HepG2 (cell line): ENCODE measurements around the gene ZNF24. TPM values are rescaled to one million over a fixed set of nuclear protein-coding genes. Genes with fewer than 3 reads are reported as not detected.

ENCODE experiments used
- ATAC-seq: fragments of 200-7000 bp; cut with Tn5 transposase; 3 replicates; pipeline ENCODE4 v1.9.1; 2020; ENCODE audit warnings: mild to moderate bottlenecking, moderate library complexity
- BruUV-seq: library from RNA; stranded (reverse); fragments of 400-500 nt; replicated peaks from 2 replicates; lab custom pipeline; 2021; lab: Mats Ljungman, UMichigan
- CTCF ChIA-PET: fragments of 300-600 bp; formaldehyde crosslinking; extraction: SDS; loops from one replicate; lab custom pipeline; 2021; ENCODE audit warnings: low total read pairs, inconsistent platforms, low intra/inter-chr PET ratio; lab: Yijun Ruan, JAX
- POLR2A ChIA-PET: fragments of 350-600 bp; sonication (Branson Sonifier 250); formaldehyde crosslinking; loops from one replicate; lab custom pipeline; 2020; ENCODE audit warnings: antibody characterized with exemption, inconsistent platforms; lab: Yijun Ruan, JAX
- DNase-seq: peaks from one replicate; pipeline ENCODE4 v3.0.0-alpha.2; 2015; ENCODE audit warnings: low spot score
- FAIRE-seq: peaks from 3 replicates; lab custom pipeline; 2011; peaks lifted over from hg19 to GRCh38; lab: Jason Lieb, UNC
- H2AFZ ChIP-seq: one replicate; pipeline ENCODE4 v1.6.1; 2011; ENCODE audit warnings: low read length, inconsistent platforms
- H3K27ac ChIP-seq: fragments of 300-600 bp; 3 replicates; pipeline ENCODE4 v1.8.0; 2011; ENCODE audit warnings: mixed run types, mild to moderate bottlenecking, mixed read lengths, low read length, inconsistent platforms; ENCODE audit not compliant: insufficient read depth; ENCODE audit errors: extremely low read length
- H3K27me3 ChIP-seq, 2 experiments: fragments of 200-600 bp in 1 of 2; 2 replicates in 1 of 2; 3 replicates in 1 of 2; pipeline versions ENCODE4 v1.6.0 to v1.8.0; 2011; ENCODE audit warnings: low read length in 2 of 2, mild to moderate bottlenecking in 2 of 2, moderate library complexity in 2 of 2, inconsistent platforms in 1 of 2; ENCODE audit not compliant: insufficient read depth in 2 of 2, control insufficient read depth in 1 of 2
- H3K36me3 ChIP-seq, 2 experiments: fragments of 200-600 bp in 1 of 2; replicated peaks in 1 of 2; 2 replicates in 1 of 2; 3 replicates in 1 of 2; pipeline versions ENCODE4 v1.5.1 to v1.8.0; 2011; ENCODE audit warnings: low read length in 2 of 2, inconsistent platforms in 1 of 2; ENCODE audit not compliant: insufficient read depth in 2 of 2, control insufficient read depth in 1 of 2
- H3K4me1 ChIP-seq: 2 replicates; pipeline ENCODE4 v1.5.1; 2012; ENCODE audit warnings: low read length, inconsistent platforms; ENCODE audit not compliant: insufficient read depth
- H3K4me2 ChIP-seq: 2 replicates; pipeline ENCODE4 v1.6.0; 2011; ENCODE audit warnings: low read depth, low read length, inconsistent platforms
- H3K4me3 ChIP-seq, 3 experiments: fragments of 200-600 bp in 1 of 3; sonication (generic), shearing (Covaris generic) in 1 of 3; replicated peaks in 1 of 3; 2 replicates each; pipeline ENCODE4 v1.5.1; 2011 to 2016; ENCODE audit warnings: low read length in 3 of 3, inconsistent platforms in 2 of 3, low read depth in 2 of 3, mild to moderate bottlenecking in 2 of 3, control low read depth in 1 of 3, mixed read lengths in 1 of 3; ENCODE audit not compliant: insufficient read depth in 1 of 3
- H3K79me2 ChIP-seq: one replicate; pipeline ENCODE4 v1.6.1; 2011; ENCODE audit warnings: low read length, inconsistent platforms; ENCODE audit not compliant: insufficient read depth
- H3K9ac ChIP-seq: 2 replicates; pipeline ENCODE4 v1.6.0; 2011; ENCODE audit warnings: mild to moderate bottlenecking, low read depth, low read length, inconsistent platforms; ENCODE audit not compliant: insufficient read depth
- H3K9me3 ChIP-seq: 2 replicates; pipeline ENCODE4 v1.5.1; 2012; ENCODE audit warnings: mild to moderate bottlenecking, low read length
- H4K20me1 ChIP-seq: 2 replicates; pipeline ENCODE4 v1.6.0; 2011; ENCODE audit warnings: inconsistent platforms, mild to moderate bottlenecking, low read length, moderate library complexity; ENCODE audit not compliant: insufficient read depth
- ATF6 ChIP-seq: sonication (generic); formaldehyde crosslinking; conservative IDR thresholded peaks from 2 replicates; pipeline ENCODE4 v1.4.0; 2020; ENCODE audit warnings: missing genetic modification reagents
- CHD2 ChIP-seq: IDR thresholded peaks from 2 replicates; pipeline ENCODE4 v1.6.1; 2011; ENCODE audit warnings: low read depth, low read length, improper control_type of control experiment
- HNF4A ChIP-seq: sonication (generic); formaldehyde crosslinking; IDR thresholded peaks from 2 replicates; pipeline ENCODE4 v1.4.0; 2020; ENCODE audit warnings: missing genetic modification reagents
- MAX ChIP-seq: IDR thresholded peaks from 2 replicates; pipeline ENCODE4 v1.6.1; 2012; ENCODE audit warnings: inconsistent platforms
- SIX1 ChIP-seq: sonication (generic); formaldehyde crosslinking; IDR thresholded peaks from 2 replicates; pipeline ENCODE4 v1.4.0; 2020; ENCODE audit warnings: missing genetic modification reagents, borderline replicate concordance
- SP1 ChIP-seq, 2 experiments: fragments of 450-650 bp in 1 of 2; sonication (generic) in 1 of 2; formaldehyde crosslinking in 1 of 2; IDR thresholded peaks; 2 replicates each; pipeline versions ENCODE4 v1.4.0 to v1.6.1; 2016 to 2020; ENCODE audit warnings: missing genetic modification reagents in 1 of 2
- TOPORS ChIP-seq: sonication (generic); formaldehyde crosslinking; IDR thresholded peaks from 2 replicates; pipeline ENCODE4 v1.8.0; 2023; ENCODE audit warnings: mild to moderate bottlenecking, missing genetic modification reagents
- ZNF124 ChIP-seq: sonication (generic); formaldehyde crosslinking; IDR thresholded peaks from 2 replicates; pipeline ENCODE4 v1.4.0; 2020; ENCODE audit warnings: missing genetic modification reagents
- ZNF180 ChIP-seq: sonication (generic); formaldehyde crosslinking; IDR thresholded peaks from 2 replicates; pipeline ENCODE4 v1.4.0; 2020; ENCODE audit warnings: low read depth, missing genetic modification reagents, borderline replicate concordance
- ZNF207 ChIP-seq: fragments of 450-650 bp; IDR thresholded peaks from 2 replicates; pipeline ENCODE4 v1.6.1; 2016; ENCODE audit warnings: antibody characterized with exemption, borderline replicate concordance
- ZNF256 ChIP-seq: sonication (generic); formaldehyde crosslinking; conservative IDR thresholded peaks from 2 replicates; pipeline ENCODE4 v1.4.0; 2020; ENCODE audit warnings: missing genetic modification reagents
- ZNF547 ChIP-seq: sonication (generic); formaldehyde crosslinking; IDR thresholded peaks from 2 replicates; pipeline ENCODE4 v1.5.1; 2020; ENCODE audit warnings: mild to moderate bottlenecking, missing genetic modification reagents
- ZNF616 ChIP-seq: sonication (generic); formaldehyde crosslinking; IDR thresholded peaks from 2 replicates; pipeline ENCODE4 v1.5.0; 2020; ENCODE audit warnings: low read depth, mild to moderate bottlenecking, missing genetic modification reagents
- ZNF883 ChIP-seq: sonication (generic); formaldehyde crosslinking; IDR thresholded peaks from 2 replicates; pipeline ENCODE4 v1.5.1; 2020; ENCODE audit warnings: mild to moderate bottlenecking, missing genetic modification reagents; ENCODE audit errors: not compliant biosample characterization
- in situ Hi-C: cut with HindIII; loops from 2 replicates; pipeline ENCODE4 v1.10.0; 2017; ENCODE audit warnings: low pct_unique_long_range_greater_than_20kb; ENCODE audit not compliant: extremely low pct_ligation_motif_present
- intact Hi-C: fragments of 100-400 bp; cut with micrococcal nuclease; formaldehyde crosslinking; loops from one replicate; pipeline ENCODE4 v1.10.0; 2022; ENCODE audit not compliant: unreplicated experiment
- polyA plus RNA-seq, 8 experiments: library from polyadenylated mRNA; depleted of rRNA in 3 of 8; stranded (reverse) in 7 of 8; unstranded in 1 of 8; fragments of >200 nt; fragmentation: Illumina TruSeq in 4 of 8; extraction: Trizol in 4 of 8; gene quantifications; 2 replicates each; pipeline versions ENCODE4 v1.2.1 to v1.2.3, GENCODE V29; 2011 to 2016; ENCODE audit warnings: low read depth in 4 of 8, missing spikeins in 1 of 8, mixed read lengths in 1 of 8; ENCODE audit not compliant: insufficient read depth in 1 of 8
- total RNA-seq, 5 experiments: library from RNA; depleted of rRNA; stranded (reverse); fragments of >200 nt; fragmentation: Illumina TruSeq; extraction: Trizol; gene quantifications; 2 replicates each; pipeline ENCODE4 v1.2.3, GENCODE V29; 2016; ENCODE audit warnings: low read depth in 1 of 5
- TF ChIP-seq, protein P1 (sequence below): sonication (generic); formaldehyde crosslinking; IDR thresholded peaks from 2 replicates; pipeline ENCODE4 v1.5.0; 2020; ENCODE audit warnings: missing genetic modification reagents, mild to moderate bottlenecking, borderline replicate concordance
- TF ChIP-seq, protein P2 (sequence below): sonication (generic); formaldehyde crosslinking; conservative IDR thresholded peaks from 2 replicates; pipeline ENCODE4 v1.8.0; 2022; ENCODE audit warnings: missing genetic modification reagents
- TF ChIP-seq, protein P3 (sequence below): fragments of 450-650 bp; IDR thresholded peaks from 2 replicates; pipeline ENCODE4 v1.6.1; 2016

Gene ZNF24
- total and polyA plus RNA-seq, 2 of the 13 experiments (the other 11 are each of a cell fraction or from before 2014, with no cell fraction given): 19.5 to 41.1 TPM

DNA sequence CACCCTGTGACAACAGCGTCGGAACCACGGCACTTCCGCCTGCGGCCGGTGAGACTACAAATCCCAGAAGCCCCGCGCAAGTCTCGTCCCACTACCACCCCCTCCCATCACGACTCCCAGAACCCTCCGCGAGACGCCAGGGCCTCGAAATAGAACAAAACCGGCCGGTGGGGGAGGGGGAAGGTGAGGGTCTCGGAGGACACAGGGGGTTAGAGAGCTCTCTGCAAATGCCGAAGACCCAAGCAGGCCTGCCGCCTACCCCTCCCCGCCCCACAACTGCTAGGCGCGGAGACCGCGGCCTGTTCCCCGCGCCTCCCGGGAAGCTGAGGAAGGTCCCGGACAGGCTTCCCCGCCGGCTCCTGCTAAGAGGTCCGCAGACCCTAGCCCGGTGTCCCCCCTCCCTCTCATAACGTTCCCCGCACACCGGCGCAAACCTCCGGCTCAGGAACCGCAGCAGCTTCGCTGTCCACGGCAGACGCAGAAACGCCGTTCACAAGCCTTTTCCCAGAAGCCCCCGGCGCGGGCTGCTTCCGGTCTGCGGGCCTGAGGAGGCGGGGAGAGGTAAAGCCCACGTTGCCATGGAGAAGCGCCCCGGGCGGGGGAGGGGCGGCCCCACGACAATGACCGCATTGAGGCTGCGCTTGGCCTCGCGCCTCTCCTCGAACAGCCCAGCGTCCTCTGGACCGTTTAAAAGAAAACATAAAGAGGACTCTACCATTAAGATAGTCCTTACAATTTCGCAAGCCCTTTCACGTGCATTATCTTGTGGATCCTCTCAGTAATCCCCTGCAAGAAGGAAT, at the start of gene ZNF24 (continued):
- TF ChIP-seq ZNF256 (CRISPR knock-in tag) (no peak), TOPORS (CRISPR knock-in tag) (no peak), MAX (peak; percentile 75)
- TF ChIP-seq, protein P1, sequence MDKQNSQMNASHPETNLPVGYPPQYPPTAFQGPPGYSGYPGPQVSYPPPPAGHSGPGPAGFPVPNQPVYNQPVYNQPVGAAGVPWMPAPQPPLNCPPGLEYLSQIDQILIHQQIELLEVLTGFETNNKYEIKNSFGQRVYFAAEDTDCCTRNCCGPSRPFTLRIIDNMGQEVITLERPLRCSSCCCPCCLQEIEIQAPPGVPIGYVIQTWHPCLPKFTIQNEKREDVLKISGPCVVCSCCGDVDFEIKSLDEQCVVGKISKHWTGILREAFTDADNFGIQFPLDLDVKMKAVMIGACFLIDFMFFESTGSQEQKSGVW: no peak; the same call in 1 of the 2 replicates
- TF ChIP-seq, protein P2, sequence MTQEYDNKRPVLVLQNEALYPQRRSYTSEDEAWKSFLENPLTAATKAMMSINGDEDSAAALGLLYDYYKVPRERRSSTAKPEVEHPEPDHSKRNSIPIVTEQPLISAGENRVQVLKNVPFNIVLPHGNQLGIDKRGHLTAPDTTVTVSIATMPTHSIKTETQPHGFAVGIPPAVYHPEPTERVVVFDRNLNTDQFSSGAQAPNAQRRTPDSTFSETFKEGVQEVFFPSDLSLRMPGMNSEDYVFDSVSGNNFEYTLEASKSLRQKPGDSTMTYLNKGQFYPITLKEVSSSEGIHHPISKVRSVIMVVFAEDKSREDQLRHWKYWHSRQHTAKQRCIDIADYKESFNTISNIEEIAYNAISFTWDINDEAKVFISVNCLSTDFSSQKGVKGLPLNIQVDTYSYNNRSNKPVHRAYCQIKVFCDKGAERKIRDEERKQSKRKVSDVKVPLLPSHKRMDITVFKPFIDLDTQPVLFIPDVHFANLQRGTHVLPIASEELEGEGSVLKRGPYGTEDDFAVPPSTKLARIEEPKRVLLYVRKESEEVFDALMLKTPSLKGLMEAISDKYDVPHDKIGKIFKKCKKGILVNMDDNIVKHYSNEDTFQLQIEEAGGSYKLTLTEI: no peak
- TF ChIP-seq, all 625 proteins: peak for 297

DNA sequence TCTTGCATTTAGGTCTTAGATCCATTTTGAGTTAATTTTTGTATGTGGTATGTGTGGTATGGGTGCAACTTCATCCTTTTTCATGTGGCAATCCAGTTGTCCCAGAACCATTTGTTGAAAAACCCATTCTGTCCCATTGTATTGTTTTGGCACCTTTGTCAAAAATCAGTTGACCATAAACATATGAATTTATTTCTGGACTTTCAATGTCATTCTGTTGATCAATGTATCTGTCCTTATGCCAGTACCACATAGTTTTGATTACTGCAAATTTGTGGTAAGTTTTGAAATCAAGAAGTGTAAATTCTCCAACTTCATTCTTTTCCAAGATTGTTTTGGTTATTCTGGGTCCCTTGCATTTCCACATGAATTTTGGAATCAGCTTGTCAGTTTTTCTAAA, 49.5 kb upstream of the ZNF24 start:
- H3K79me2 ChIP-seq: no peaks in the 10 kb centered on the region
- DNase-seq: no peak
- H2AFZ ChIP-seq: no peak overlapping the region
- H3K4me3 ChIP-seq: no peak overlapping the region
- ChIA-PET CTCF (no interaction called here), POLR2A (no interaction called here)
- in situ Hi-C loops: loop anchor here (25.0 kb wide), 1 partner anchor 569 kb away; the partner anchor contains the start of gene RMP24
- no peak overlapping the region for H3K4me2 ChIP-seq
- H4K20me1 ChIP-seq: no peaks in the 10 kb centered on the region
- no peaks in the 10 kb centered on the region for H3K36me3 ChIP-seq
- FAIRE-seq: no peak
- H3K9ac ChIP-seq: no peak overlapping the region
- no peaks in the 10 kb centered on the region for H3K4me1 ChIP-seq
- ATAC-seq: no peak
- no TSS peak for BruUV-seq
- intact Hi-C loops: no loop called here
- no peaks in the 10 kb centered on the region for H3K27me3 ChIP-seq
- no peak overlapping the region for H3K27ac ChIP-seq
- no peaks in the 10 kb centered on the region for H3K9me3 ChIP-seq
- no peak for TF ChIP-seq ZNF180 (CRISPR knock-in tag)
- TF ChIP-seq ZNF207: no peak
- TF ChIP-seq, protein P3, sequence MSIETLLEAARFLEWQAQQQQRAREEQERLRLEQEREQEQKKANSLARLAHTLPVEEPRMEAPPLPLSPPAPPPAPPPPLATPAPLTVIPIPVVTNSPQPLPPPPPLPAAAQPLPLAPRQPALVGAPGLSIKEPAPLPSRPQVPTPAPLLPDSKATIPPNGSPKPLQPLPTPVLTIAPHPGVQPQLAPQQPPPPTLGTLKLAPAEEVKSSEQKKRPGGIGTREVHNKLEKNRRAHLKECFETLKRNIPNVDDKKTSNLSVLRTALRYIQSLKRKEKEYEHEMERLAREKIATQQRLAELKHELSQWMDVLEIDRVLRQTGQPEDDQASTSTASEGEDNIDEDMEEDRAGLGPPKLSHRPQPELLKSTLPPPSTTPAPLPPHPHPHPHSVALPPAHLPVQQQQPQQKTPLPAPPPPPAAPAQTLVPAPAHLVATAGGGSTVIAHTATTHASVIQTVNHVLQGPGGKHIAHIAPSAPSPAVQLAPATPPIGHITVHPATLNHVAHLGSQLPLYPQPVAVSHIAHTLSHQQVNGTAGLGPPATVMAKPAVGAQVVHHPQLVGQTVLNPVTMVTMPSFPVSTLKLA: no peak
- no peak for TF ChIP-seq HNF4A (CRISPR knock-in tag)
- no peak for TF ChIP-seq ZNF124 (CRISPR knock-in tag)
- no peak for TF ChIP-seq ATF6
- TF ChIP-seq SIX1 (CRISPR knock-in tag): no peak
- no peak for TF ChIP-seq SP1 (IDR thresholded peaks at IDR 0.05)
- no peak for TF ChIP-seq SP1 (CRISPR knock-in tag; IDR thresholded peaks at IDR 0.05)
- TF ChIP-seq ZNF616 (CRISPR knock-in tag): no peak
- TF ChIP-seq CHD2: no peak
- TF ChIP-seq ZNF547 (CRISPR knock-in tag): no peak
- TF ChIP-seq ZNF883: no peak
